Mucosa of descending colon (tissue), 3 donors: ENCODE data around the gene ZEB2. TPM values are rescaled to one million over a fixed set of nuclear protein-coding genes. Genes with fewer than 3 reads are reported as not detected.

Source experiments
- ATAC-seq: fragments of 200-7000 bp; cut with Tn5 transposase; one replicate; pipeline ENCODE4 v1.9.1; 2020; ENCODE audit warnings: mild to moderate bottlenecking, moderate library complexity
- DNase-seq, 3 donors: peaks; one replicate each; pipeline ENCODE4 v3.0.0-alpha.2; 2020
- H3K36me3 ChIP-seq: fragments of 200-600 bp; one replicate; pipeline ENCODE4 v1.8.0; 2021; ENCODE audit warnings: low read depth, mild to moderate bottlenecking
- H3K4me1 ChIP-seq: fragments of 200-600 bp; one replicate; pipeline ENCODE4 v1.8.0; 2021; ENCODE audit warnings: low read depth, mild to moderate bottlenecking
- H3K4me3 ChIP-seq: fragments of 200-600 bp; one replicate; pipeline ENCODE4 v1.8.0; 2021; ENCODE audit warnings: mild to moderate bottlenecking
- H3K9me3 ChIP-seq: fragments of 200-600 bp; one replicate; pipeline ENCODE4 v1.8.0; 2021; ENCODE audit warnings: mild to moderate bottlenecking
- CTCF ChIP-seq: fragments of 200-600 bp; IDR thresholded peaks from one replicate; pipeline ENCODE4 v1.8.0; 2022; ENCODE audit warnings: antibody characterized with exemption, mild to moderate bottlenecking
- intact Hi-C, 2 donors: fragments of 100-400 bp; cut with DNase I in 1 of 2; cut with micrococcal nuclease in 1 of 2; formaldehyde crosslinking; loops; one replicate each; pipeline versions ENCODE4 v1.11.0 to v1.11.1; 2022; cut with DNase I, micrococcal nuclease
- total RNA-seq, 3 donors: library from RNA; stranded (reverse); fragmentation: NEBNext Ultra II Directional in 2 of 3; extraction: Animal tissue kit (Norgen Biotek cat#: 25700) in 2 of 3; gene quantifications; one replicate each; pipeline versions ENCODE4 v1.2.1 to v1.2.4, GENCODE V29; 2021 to 2023
- donor health status: DM: no; HTN: no; CAD: no; lungs with moderate emphysema.
- donor health status: DM: no; HTN: no; CAD: no.
- donor health status: DM: no; HTN: yes; CAD: no.

The ZEB2 gene
- total RNA-seq, 3 donors from 2014 or later = 19.0 to 80.1 (median 48.6) TPM

GRCh38 chr2:144490857-144491256 lies 29.1 kb downstream of the ZEB2 start:
- no peak for TF ChIP-seq CTCF
- no peaks in the 10 kb centered on the region for H3K9me3 ChIP-seq
- ATAC-seq (no peak), DNase-seq (no peak)
- peaks cover 5% of the 10 kb centered on the region for H3K4me1 ChIP-seq
- H3K36me3 ChIP-seq = no peaks in the 10 kb centered on the region
- no peak overlapping the region for H3K4me3 ChIP-seq
- intact Hi-C loops = no loop called here

GRCh38 chr2:144490017-144490416 lies 29.9 kb downstream of the ZEB2 start:
- intact Hi-C loops = no loop called here
- Histone ChIP-seq H3K4me1 (no peaks in the 10 kb centered on the region), H3K4me3 (no peak overlapping the region), H3K9me3 (no peaks in the 10 kb centered on the region), H3K36me3 (no peaks in the 10 kb centered on the region)
- ATAC-seq = no peak
- DNase-seq = no peak
- no peak for TF ChIP-seq CTCF

GRCh38 chr2:144489315-144489916 lies 30.5 kb downstream of the ZEB2 start:
- DNase-seq (no peak), ATAC-seq (no peak)
- Histone ChIP-seq H3K4me3 (no peak overlapping the region), H3K9me3 (no peaks in the 10 kb centered on the region), H3K36me3 (no peaks in the 10 kb centered on the region), H3K4me1 (no peaks in the 10 kb centered on the region)
- intact Hi-C loops = no loop called here
- TF ChIP-seq CTCF = no peak

GRCh38 chr2:144484201-144484948 lies 35.5 kb downstream of the ZEB2 start:
- TF ChIP-seq CTCF = no peak

GRCh38 chr2:144481666-144482065 lies 38.3 kb downstream of the ZEB2 start:
- DNase-seq = no peak
- no peaks in the 10 kb centered on the region for H3K36me3 ChIP-seq
- intact Hi-C loops = no loop called here
- no peaks in the 10 kb centered on the region for H3K4me1 ChIP-seq
- no peak for TF ChIP-seq CTCF
- H3K9me3 ChIP-seq = no peaks in the 10 kb centered on the region
- no peak overlapping the region for H3K4me3 ChIP-seq
- ATAC-seq = no peak

More at GRCh38 chr2:144484201-144484948, 35.5 kb downstream of the ZEB2 start:
- ATAC-seq = no peak
- intact Hi-C loops = no loop called here
- H3K9me3 ChIP-seq = no peaks in the 10 kb centered on the region
- H3K4me3 ChIP-seq = no peak overlapping the region
- DNase-seq = no peak
- no peaks in the 10 kb centered on the region for H3K4me1 ChIP-seq
- H3K36me3 ChIP-seq = no peaks in the 10 kb centered on the region
